ENCODE results near the gene NRIP3. TPM values are rescaled to one million over a fixed set of nuclear protein-coding genes. Genes with fewer than 3 reads are reported as not detected.

The NRIP3 gene
- 1.0 TPM for polyA plus RNA-seq (ENCODE audit: insufficient read length)
- long read RNA-seq, donor 1, result 0 reads
- long read RNA-seq, donor 2, result 0 reads
- long read RNA-seq, donor 3, result 0 reads
- long read RNA-seq, donor 4, result 0 reads
- long read RNA-seq, donor 5, result 0 reads
- long read RNA-seq, donor 6, result 0 reads
- long read RNA-seq, donor 7, partial matches to known transcripts, result 0 of 1 reads
- long read RNA-seq, donor 7, other reads (novel, unspliced or antisense), result 0 of 1 reads
- long read RNA-seq, donor 8, partial matches to known transcripts, result 0 of 1 reads
- long read RNA-seq, donor 8, other reads (novel, unspliced or antisense), result 0 of 1 reads

GRCh38 chr11:9003573-9004182 lies at the start of gene NRIP3:
TSS of gene NRIP3 (minus strand) at chr11:9004001. CDS start at chr11:9003935, 66 bp downstream.
- peak; percentile 62 for DNase-seq

GRCh38 chr11:9052316-9052715 lies 48.5 kb upstream of the NRIP3 start:
- no peak for DNase-seq

- DNase-seq, result no peak
Observed at GRCh38 chr11:9049959-9050358, 46.2 kb upstream of the NRIP3 start.

- peak; percentile 55 for DNase-seq
Observed at GRCh38 chr11:9047964-9048523, 44.2 kb upstream of the NRIP3 start.

- no peak for DNase-seq
Observed at GRCh38 chr11:9046481-9046880, 42.7 kb upstream of the NRIP3 start.

GRCh38 chr11:9042488-9042887 lies 38.7 kb upstream of the NRIP3 start:
- no peak for DNase-seq

GRCh38 chr11:9041747-9042146 lies 37.9 kb upstream of the NRIP3 start:
- DNase-seq, result no peak

GRCh38 chr11:9040410-9040809 lies 36.6 kb upstream of the NRIP3 start:
- no peak for DNase-seq

GRCh38 chr11:9039863-9040262 lies 36.1 kb upstream of the NRIP3 start:
- no peak for DNase-seq

- no peak for DNase-seq
Observed at GRCh38 chr11:9039198-9039597, 35.4 kb upstream of the NRIP3 start.

- no peak for DNase-seq
Observed at GRCh38 chr11:9038541-9038940, 34.7 kb upstream of the NRIP3 start.

- no peak for DNase-seq
Observed at GRCh38 chr11:9037963-9038362, 34.2 kb upstream of the NRIP3 start.

- DNase-seq, result no peak
Observed at GRCh38 chr11:9037046-9037780, 33.4 kb upstream of the NRIP3 start.

- no peak for DNase-seq
Observed at GRCh38 chr11:9030601-9031000, 26.8 kb upstream of the NRIP3 start.

GRCh38 chr11:9029422-9029821 lies 25.6 kb upstream of the NRIP3 start:
- DNase-seq, result no peak

- no peak for DNase-seq
Observed at GRCh38 chr11:9028581-9028980, 24.8 kb upstream of the NRIP3 start.

- no peak for DNase-seq
Observed at GRCh38 chr11:9025101-9025850, 21.5 kb upstream of the NRIP3 start.

GRCh38 chr11:9022961-9023680 lies 19.3 kb upstream of the NRIP3 start:
- no peak for DNase-seq

- DNase-seq, result no peak
Observed at GRCh38 chr11:9020916-9021315, 17.1 kb upstream of the NRIP3 start.

- no peak for DNase-seq
Observed at GRCh38 chr11:9019861-9020260, 16.1 kb upstream of the NRIP3 start.

- DNase-seq, result no peak
Observed at GRCh38 chr11:9017773-9018172, 14.0 kb upstream of the NRIP3 start.

All from left kidney (tissue), 8 donors.